ENCODE data around the gene FLT3LG. TPM values are rescaled to one million over a fixed set of nuclear protein-coding genes. Genes with fewer than 3 reads are reported as not detected.
"Not testable (repeated sequence)": the region's sequence is repeated elsewhere in the genome, so short reads cannot be mapped to it uniquely, and the experiment has no call there.

The FLT3LG gene
- total and polyA plus RNA-seq, 2 experiments from 2014 or later = 0.86 to 2.0 TPM

GRCh38 chr19:49453757-49454240, 20.2 kb upstream of the FLT3LG start:
- Histone ChIP-seq H3K27ac (peak overlapping the region; percentile 97), H3K36me3 (no peaks in the 10 kb centered on the region), H3K4me1 (ENCODE audit: low read depth) (peaks cover 2% of the 10 kb centered on the region), H3K4me3 (peak overlapping the region; percentile 76), H3K27me3 (no peaks in the 10 kb centered on the region), H3K9me3 (ENCODE audit: low read depth) (no peaks in the 10 kb centered on the region)
- DNase-seq (ENCODE audit: low read depth in 1 of 2, low spot score in 1 of 2) = peak in 1 of 2 donors; percentile 8
- TF ChIP-seq CTCF (IDR thresholded peaks at IDR 0.05; ENCODE audit: low read depth, low read length) = no peak

GRCh38 chr19:49455773-49456172, 18.2 kb upstream of the FLT3LG start:
- Histone ChIP-seq H3K4me1 (ENCODE audit: low read depth) (peaks cover 2% of the 10 kb centered on the region), H3K4me3 (no peak overlapping the region), H3K9me3 (ENCODE audit: low read depth) (no peaks in the 10 kb centered on the region), H3K36me3 (peaks cover 3% of the 10 kb centered on the region), H3K27me3 (no peaks in the 10 kb centered on the region), H3K27ac (no peak overlapping the region)
- TF ChIP-seq CTCF (IDR thresholded peaks at IDR 0.05; ENCODE audit: low read depth, low read length) = no peak
- DNase-seq (ENCODE audit: low read depth in 1 of 2, low spot score in 1 of 2) = no peak

GRCh38 chr19:49456326-49456725, 17.7 kb upstream of the FLT3LG start:
- peaks cover 3% of the 10 kb centered on the region for H3K36me3 ChIP-seq
- DNase-seq (ENCODE audit: low read depth in 1 of 2, low spot score in 1 of 2) = peak in 1 of 2 donors; percentile 13
- H3K4me3 ChIP-seq = no peak overlapping the region

GRCh38 chr19:49458567-49458903, 15.5 kb upstream of the FLT3LG start:
- H3K4me3 ChIP-seq = no peak overlapping the region
- peaks cover 3% of the 10 kb centered on the region for H3K36me3 ChIP-seq
- DNase-seq (ENCODE audit: low read depth in 1 of 2, low spot score in 1 of 2) = no peak
- TF ChIP-seq CTCF (IDR thresholded peaks at IDR 0.05; ENCODE audit: low read depth, low read length) = no peak
- H3K27me3 ChIP-seq = no peaks in the 10 kb centered on the region
- no peaks in the 10 kb centered on the region for H3K9me3 ChIP-seq (ENCODE audit: low read depth)
- H3K27ac ChIP-seq = no peak overlapping the region
- peaks cover 2% of the 10 kb centered on the region for H3K4me1 ChIP-seq (ENCODE audit: low read depth)

More at GRCh38 chr19:49456326-49456725, 17.7 kb upstream of the FLT3LG start:
- Histone ChIP-seq H3K4me1 (ENCODE audit: low read depth) (peaks cover 2% of the 10 kb centered on the region), H3K27me3 (no peaks in the 10 kb centered on the region), H3K9me3 (ENCODE audit: low read depth) (no peaks in the 10 kb centered on the region), H3K27ac (no peak overlapping the region)
- no peak for TF ChIP-seq CTCF (IDR thresholded peaks at IDR 0.05; ENCODE audit: low read depth, low read length)

- Histone ChIP-seq H3K27ac (no peak overlapping the region), H3K36me3 (peaks cover 3% of the 10 kb centered on the region), H3K4me3 (no peak overlapping the region), H3K27me3 (no peaks in the 10 kb centered on the region), H3K9me3 (ENCODE audit: low read depth) (no peaks in the 10 kb centered on the region), H3K4me1 (ENCODE audit: low read depth) (no peaks in the 10 kb centered on the region)
- no peak for DNase-seq (ENCODE audit: low read depth in 1 of 2, low spot score in 1 of 2)
- no peak for TF ChIP-seq CTCF (IDR thresholded peaks at IDR 0.05; ENCODE audit: low read depth, low read length)
Measured at GRCh38 chr19:49459388-49459787, 14.6 kb upstream of the FLT3LG start.

- not testable (repeated sequence) for H3K9me3 ChIP-seq (ENCODE audit: low read depth); H3K36me3 ChIP-seq; H3K4me1 ChIP-seq (ENCODE audit: low read depth); H3K27me3 ChIP-seq; H3K4me3 ChIP-seq; DNase-seq (ENCODE audit: low read depth in 1 of 2, low spot score in 1 of 2); H3K27ac ChIP-seq
Measured at GRCh38 chr19:49461130-49461529, 12.9 kb upstream of the FLT3LG start.

Data from cardiac muscle cell (in vitro differentiated cells and primary cell).